Measurements from ENCODE around the gene RTKN. TPM values are rescaled to one million over a fixed set of nuclear protein-coding genes. Genes with fewer than 3 reads are reported as not detected.
A peak's percentile ranks its signal among the peaks of the same experiment; 100 is the strongest.
"Not testable (repeated sequence)": the region's sequence is repeated elsewhere in the genome, so short reads cannot be mapped to it uniquely, and the experiment has no call there.

Gene RTKN
- total RNA-seq, 3 donors from 2014 or later = 49.2 to 60.7 (median 49.7) TPM

DNA sequence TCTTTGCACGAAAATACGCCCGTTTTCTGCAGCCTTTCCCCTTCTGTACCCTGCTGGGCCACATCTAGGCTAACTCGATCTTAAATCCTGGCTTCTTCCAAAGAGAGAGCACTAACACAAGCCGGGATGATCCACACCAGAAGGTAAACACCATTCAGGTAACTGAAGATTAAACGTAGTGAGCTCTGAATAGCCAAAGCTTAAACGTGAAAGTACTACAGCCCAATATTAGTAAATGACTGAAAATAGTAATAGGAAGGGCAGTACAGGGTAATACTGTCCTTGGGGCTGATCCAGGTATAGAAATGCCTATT, 31.2 kb upstream of the RTKN start:
- DNase-seq (no peak), ATAC-seq (peak; percentile 7)
- H3K9me3 ChIP-seq = no peaks in the 10 kb centered on the region
- intact Hi-C loops (cut with DNase I, micrococcal nuclease) = no loop called here
- peaks cover 19% of the 10 kb centered on the region for H3K4me1 ChIP-seq (ENCODE audit: low read depth)
- no peak overlapping the region for H3K4me3 ChIP-seq
- TF ChIP-seq, protein P1, sequence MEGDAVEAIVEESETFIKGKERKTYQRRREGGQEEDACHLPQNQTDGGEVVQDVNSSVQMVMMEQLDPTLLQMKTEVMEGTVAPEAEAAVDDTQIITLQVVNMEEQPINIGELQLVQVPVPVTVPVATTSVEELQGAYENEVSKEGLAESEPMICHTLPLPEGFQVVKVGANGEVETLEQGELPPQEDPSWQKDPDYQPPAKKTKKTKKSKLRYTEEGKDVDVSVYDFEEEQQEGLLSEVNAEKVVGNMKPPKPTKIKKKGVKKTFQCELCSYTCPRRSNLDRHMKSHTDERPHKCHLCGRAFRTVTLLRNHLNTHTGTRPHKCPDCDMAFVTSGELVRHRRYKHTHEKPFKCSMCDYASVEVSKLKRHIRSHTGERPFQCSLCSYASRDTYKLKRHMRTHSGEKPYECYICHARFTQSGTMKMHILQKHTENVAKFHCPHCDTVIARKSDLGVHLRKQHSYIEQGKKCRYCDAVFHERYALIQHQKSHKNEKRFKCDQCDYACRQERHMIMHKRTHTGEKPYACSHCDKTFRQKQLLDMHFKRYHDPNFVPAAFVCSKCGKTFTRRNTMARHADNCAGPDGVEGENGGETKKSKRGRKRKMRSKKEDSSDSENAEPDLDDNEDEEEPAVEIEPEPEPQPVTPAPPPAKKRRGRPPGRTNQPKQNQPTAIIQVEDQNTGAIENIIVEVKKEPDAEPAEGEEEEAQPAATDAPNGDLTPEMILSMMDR (IDR thresholded peaks at IDR 0.05) = no peak
- no peaks in the 10 kb centered on the region for H3K36me3 ChIP-seq (ENCODE audit: low read depth)

DNA sequence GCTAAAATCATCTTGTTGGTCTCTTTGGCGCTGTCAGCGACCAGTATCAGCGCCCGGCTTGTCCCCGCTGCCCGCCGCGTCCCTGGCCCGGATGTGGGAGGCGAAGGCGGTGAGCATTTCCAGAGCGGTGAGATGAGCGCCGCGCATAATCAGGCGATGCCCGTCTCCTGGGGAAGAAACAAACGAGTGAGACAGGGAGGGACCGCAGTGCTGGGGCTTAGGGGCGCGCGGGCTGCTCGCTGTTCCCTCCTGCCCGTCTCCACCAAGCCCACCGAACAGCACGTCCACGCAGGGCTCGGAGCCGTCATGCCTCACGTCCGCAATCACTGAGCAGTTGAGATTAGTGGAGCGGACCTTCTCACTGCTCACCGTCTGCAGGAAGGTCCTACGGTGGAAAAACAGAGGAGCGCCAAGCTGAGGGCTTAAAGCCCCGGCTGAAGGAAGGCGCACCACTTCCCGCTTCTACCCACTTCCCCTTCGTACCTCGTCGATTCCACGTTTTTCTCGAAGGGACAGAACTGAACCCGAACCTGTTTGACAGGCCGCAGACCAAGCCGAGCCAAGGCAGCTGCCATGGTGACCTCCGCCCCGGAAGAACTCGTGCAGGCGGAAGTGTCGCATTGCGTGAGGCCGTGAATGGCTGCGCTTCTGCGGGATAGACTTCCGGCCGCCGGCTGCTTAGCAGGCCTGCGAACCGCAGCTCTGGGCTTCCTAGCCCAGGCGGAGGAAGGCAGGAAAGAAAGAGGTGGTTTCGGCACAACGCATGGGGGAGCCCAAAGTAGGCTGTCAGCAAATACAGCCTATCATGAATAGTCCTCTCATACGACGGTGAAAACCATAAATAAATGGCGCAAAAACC, 30.6 kb upstream of the RTKN start, which contains the start of gene MRPL53:
Gene MRPL53, minus strand, starts transcription at position 595 of the 859 bp plus-strand sequence. Its CDS starts 20 bp downstream, at position 575.
- Histone ChIP-seq H3K9me3 (no peaks in the 10 kb centered on the region), H3K4me1 (ENCODE audit: low read depth) (peaks cover 19% of the 10 kb centered on the region), H3K4me3 (peak within 1 kb of the TSS; percentile 37), H3K36me3 (ENCODE audit: low read depth) (no peaks in the 10 kb centered on the region)
- intact Hi-C loops (cut with DNase I, micrococcal nuclease) = no loop called here
- TF ChIP-seq, protein P1 (IDR thresholded peaks at IDR 0.05) = no peak
- ATAC-seq (peak; percentile 97), DNase-seq (peak; percentile 96 to 97 (median 97))

DNA sequence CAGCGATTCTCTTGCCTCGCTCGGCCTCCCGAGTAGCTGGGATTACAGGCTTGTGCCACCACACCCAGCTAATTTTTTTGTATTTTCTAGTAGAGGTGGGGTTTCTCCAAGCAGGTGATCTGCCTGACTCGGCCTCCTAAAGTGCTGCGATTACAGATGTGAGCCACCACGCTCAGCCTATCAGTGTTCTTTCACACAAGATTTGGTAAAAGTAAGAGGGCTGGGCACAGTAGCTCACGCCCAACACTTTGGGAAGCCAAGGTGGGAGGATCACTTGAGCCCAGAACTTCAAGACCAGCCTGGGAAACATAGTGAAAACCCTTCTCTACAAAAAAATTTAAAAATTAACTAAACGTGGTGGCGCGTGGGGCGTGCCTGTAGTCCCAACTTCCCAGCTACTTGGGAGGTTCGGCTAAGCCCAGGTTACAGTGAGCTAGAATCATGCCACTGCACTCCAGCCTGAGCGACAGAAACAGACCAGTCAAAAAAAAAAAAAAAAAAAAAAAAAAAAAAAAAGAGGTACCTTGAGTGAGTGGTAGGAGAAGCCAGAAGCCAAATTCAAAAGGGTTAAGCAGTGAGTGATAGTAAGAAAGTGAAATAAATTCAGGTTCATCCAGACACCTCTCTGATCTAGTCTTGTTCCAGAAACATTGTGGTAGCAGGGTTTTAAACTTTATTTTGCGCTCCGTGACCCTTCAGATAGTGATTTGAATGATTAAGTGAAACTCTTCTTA, 29.8 kb upstream of the RTKN start:
- DNase-seq (no peak), ATAC-seq (peak; percentile 4)
- intact Hi-C loops (cut with DNase I, micrococcal nuclease) = no loop called here
- Histone ChIP-seq H3K9me3 (no peaks in the 10 kb centered on the region), H3K36me3 (ENCODE audit: low read depth) (no peaks in the 10 kb centered on the region), H3K4me3 (peak overlapping the region; percentile 37), H3K4me1 (ENCODE audit: low read depth) (peaks cover 19% of the 10 kb centered on the region)
- TF ChIP-seq, protein P1 (IDR thresholded peaks at IDR 0.05) = no peak

DNA sequence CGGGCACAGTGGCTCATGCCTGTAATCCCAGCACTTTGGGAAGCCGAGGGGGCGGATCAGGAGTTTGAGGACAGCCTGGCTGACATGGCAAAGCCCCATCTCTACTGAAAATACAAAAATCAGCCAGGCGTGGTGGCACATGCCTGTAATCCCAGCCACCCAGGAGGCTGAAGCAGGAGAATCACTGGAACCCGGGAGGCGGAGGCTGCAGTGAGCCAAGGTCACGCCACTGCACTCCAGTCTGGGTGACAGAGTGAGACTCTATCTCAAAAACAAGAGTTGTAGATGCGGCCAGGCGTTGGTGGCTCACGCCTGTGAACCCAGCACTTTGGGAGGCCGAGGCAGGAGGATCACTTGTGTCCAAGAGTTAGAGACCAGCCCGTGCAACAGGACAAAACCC, 29.0 kb upstream of the RTKN start:
- intact Hi-C loops (cut with DNase I, micrococcal nuclease); H3K4me3 ChIP-seq; DNase-seq; H3K9me3 ChIP-seq; ATAC-seq; H3K36me3 ChIP-seq (ENCODE audit: low read depth): not testable (repeated sequence)
- H3K4me1 ChIP-seq (ENCODE audit: low read depth) = peaks cover 24% of the 10 kb centered on the region

DNA sequence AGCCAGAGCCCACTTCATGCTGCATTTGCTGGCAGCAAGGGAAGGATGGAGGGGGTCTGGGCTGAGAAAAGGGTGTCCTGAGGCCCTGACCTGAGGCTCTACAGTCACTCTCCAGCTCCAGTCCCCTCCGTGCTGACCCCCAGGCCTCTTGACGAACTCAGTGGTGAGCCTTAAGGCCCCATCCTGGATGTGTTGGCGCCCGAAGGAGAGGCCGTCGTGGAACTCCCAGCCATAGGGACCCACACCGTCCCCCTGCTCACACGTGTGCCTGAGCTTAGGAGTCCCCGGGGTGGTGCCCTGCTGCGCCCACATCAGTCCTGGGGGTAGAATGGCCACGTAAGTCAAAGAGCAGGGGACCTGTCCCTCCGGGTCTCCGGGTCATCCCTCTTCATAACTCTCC, 22.7 kb upstream of the RTKN start:
- no peak for DNase-seq
- H3K9me3 ChIP-seq = no peaks in the 10 kb centered on the region
- no peaks in the 10 kb centered on the region for H3K36me3 ChIP-seq (ENCODE audit: low read depth)
- H3K4me3 ChIP-seq = peak overlapping the region; percentile 71
- intact Hi-C loops (cut with DNase I, micrococcal nuclease) = no loop called here
- H3K4me1 ChIP-seq (ENCODE audit: low read depth) = peaks cover 16% of the 10 kb centered on the region
- peak; percentile 25 for ATAC-seq
- TF ChIP-seq, protein P1 (IDR thresholded peaks at IDR 0.05) = no peak

DNA sequence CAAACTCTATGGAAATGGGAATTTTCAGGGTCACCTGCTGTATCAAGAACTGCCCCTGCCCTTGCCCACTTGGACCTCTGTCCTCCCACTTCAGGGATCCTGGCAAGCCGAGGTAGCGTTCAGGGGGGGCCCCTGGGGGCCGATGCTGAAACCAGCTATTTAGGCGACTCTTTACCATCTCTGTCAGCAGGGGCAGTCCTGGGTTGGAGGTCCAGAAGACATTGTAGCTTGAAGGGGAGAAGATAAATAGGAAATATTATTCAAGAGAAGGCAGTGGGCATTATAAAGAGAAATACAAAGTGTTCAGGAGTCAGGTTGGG, 21.0 kb upstream of the RTKN start:
- DNase-seq (no peak), ATAC-seq (no peak)
- Histone ChIP-seq H3K9me3 (no peaks in the 10 kb centered on the region), H3K4me1 (ENCODE audit: low read depth) (peaks cover 22% of the 10 kb centered on the region), H3K36me3 (ENCODE audit: low read depth) (no peaks in the 10 kb centered on the region), H3K4me3 (no peak overlapping the region)
- intact Hi-C loops (cut with DNase I, micrococcal nuclease) = no loop called here
- TF ChIP-seq, protein P1 (IDR thresholded peaks at IDR 0.05) = no peak

Data from mucosa of descending colon (tissue), 3 donors.